HG02588 (cell line): ENCODE measurements around the gene PPP6R3.
"Not testable (repeated sequence)": the region's sequence is repeated elsewhere in the genome, so short reads cannot be mapped to it uniquely, and the experiment has no call there.

Experiments used
- ATAC-seq: cut with Tn5 transposase; IDR thresholded peaks from one replicate; pipeline ENCODE4 v1.9.1; 2021; ENCODE audit warnings: mild to moderate bottlenecking, moderate library complexity; ENCODE audit not compliant: unreplicated experiment

Gene PPP6R3

GRCh38 chr11:68591719-68592118 is 131.2 kb downstream of the PPP6R3 start:
- no peak for ATAC-seq

- no peak for ATAC-seq
Measured at GRCh38 chr11:68593441-68593840, 132.9 kb downstream of the PPP6R3 start.

GRCh38 chr11:68594123-68594522 is 133.6 kb downstream of the PPP6R3 start:
- ATAC-seq: no peak

- ATAC-seq: no peak
Measured at GRCh38 chr11:68596231-68596630, 135.7 kb downstream of the PPP6R3 start.

- no peak for ATAC-seq
Measured at GRCh38 chr11:68598816-68599653, 138.5 kb downstream of the PPP6R3 start.

- no peak for ATAC-seq
Measured at GRCh38 chr11:68601147-68601546, 140.6 kb downstream of the PPP6R3 start.

GRCh38 chr11:68609761-68610160 is 149.2 kb downstream of the PPP6R3 start:
- no peak for ATAC-seq

- ATAC-seq: no peak
Measured at GRCh38 chr11:68610452-68611116, 150.0 kb downstream of the PPP6R3 start.

GRCh38 chr11:68615657-68616056 is 155.1 kb downstream of the PPP6R3 start:
- ATAC-seq: no peak

- ATAC-seq: no peak
Measured at GRCh38 chr11:68617925-68618809, 157.6 kb downstream of the PPP6R3 start.

- ATAC-seq: no peak
Measured at GRCh38 chr11:68621826-68622225, 161.3 kb downstream of the PPP6R3 start.

- ATAC-seq: not testable (repeated sequence)
Measured at GRCh38 chr11:68623706-68624105, 163.2 kb downstream of the PPP6R3 start.

- not testable (repeated sequence) for ATAC-seq
Measured at GRCh38 chr11:68625069-68625468, 164.5 kb downstream of the PPP6R3 start.

GRCh38 chr11:68626236-68626635 is 165.7 kb downstream of the PPP6R3 start:
- not testable (repeated sequence) for ATAC-seq

- ATAC-seq: not testable (repeated sequence)
Measured at GRCh38 chr11:68628837-68629236, 168.3 kb downstream of the PPP6R3 start.

- ATAC-seq: not testable (repeated sequence)
Measured at GRCh38 chr11:68632375-68632774, 171.8 kb downstream of the PPP6R3 start.

- no peak for ATAC-seq
Measured at GRCh38 chr11:68632802-68633201, 172.2 kb downstream of the PPP6R3 start.

- not testable (repeated sequence) for ATAC-seq
Measured at GRCh38 chr11:68634606-68635005, 174.1 kb downstream of the PPP6R3 start.

GRCh38 chr11:68635172-68635571 is 174.6 kb downstream of the PPP6R3 start:
- ATAC-seq: not testable (repeated sequence)

- not testable (repeated sequence) for ATAC-seq
Measured at GRCh38 chr11:68635883-68636282, 175.3 kb downstream of the PPP6R3 start.

GRCh38 chr11:68639322-68639721 is 178.8 kb downstream of the PPP6R3 start:
- ATAC-seq: not testable (repeated sequence)
